Smooth muscle cell (in vitro differentiated cells): Measurements from ENCODE around the gene TTLL5. TPM values are rescaled to one million over a fixed set of nuclear protein-coding genes. Genes with fewer than 3 reads are reported as not detected.

Experiments
- DNase-seq: peaks from one replicate; lab custom pipeline; 2025; ENCODE audit not compliant: unreplicated experiment; lab: John Stamatoyannopoulos, UW
- H2AFZ ChIP-seq: fragments of 200-600 bp; sonication (generic); 2 replicates; pipeline ENCODE4 v1.6.0; 2016; ENCODE audit warnings: antibody characterized with exemption, low read depth, mild to moderate bottlenecking
- H3F3A ChIP-seq: fragments of 200-600 bp; sonication (generic); 2 replicates; pipeline ENCODE4 v1.6.0; 2017; ENCODE audit warnings: antibody characterized with exemption, low read depth
- H3K27ac ChIP-seq: fragments of 200-600 bp; sonication (generic); 2 replicates; pipeline ENCODE4 v1.5.1; 2016; ENCODE audit warnings: low read depth, mild to moderate bottlenecking
- H3K27me3 ChIP-seq: fragments of 200-600 bp; sonication (generic); 2 replicates; pipeline ENCODE4 v1.6.1; 2016; ENCODE audit warnings: low read depth, mild to moderate bottlenecking
- H3K36me3 ChIP-seq: fragments of 200-600 bp; sonication (generic); 2 replicates; pipeline ENCODE4 v1.5.1; 2016; ENCODE audit warnings: low read depth
- H3K4me1 ChIP-seq: fragments of 200-600 bp; sonication (generic); 2 replicates; pipeline ENCODE4 v1.5.1; 2016; ENCODE audit warnings: low read depth
- H3K4me2 ChIP-seq: fragments of 200-600 bp; sonication (generic); 2 replicates; pipeline ENCODE4 v1.6.0; 2016; ENCODE audit warnings: mild to moderate bottlenecking
- H3K4me3 ChIP-seq: fragments of 200-600 bp; sonication (generic); 2 replicates; pipeline ENCODE4 v1.5.1; 2016; ENCODE audit warnings: mild to moderate bottlenecking
- H3K79me2 ChIP-seq: fragments of 200-600 bp; sonication (generic); 2 replicates; pipeline ENCODE4 v1.6.0; 2016; ENCODE audit warnings: low read depth, mild to moderate bottlenecking
- H3K9ac ChIP-seq: fragments of 200-600 bp; sonication (generic); 2 replicates; pipeline ENCODE4 v1.6.0; 2016; ENCODE audit warnings: low read depth
- H3K9me3 ChIP-seq: fragments of 200-600 bp; sonication (generic); replicated peaks from 2 replicates; pipeline ENCODE4 v1.5.1; 2016; ENCODE audit warnings: low read depth
- H4K20me1 ChIP-seq: fragments of 200-600 bp; sonication (generic); 2 replicates; pipeline ENCODE4 v1.6.0; 2016; ENCODE audit warnings: low read depth
- CTCF ChIP-seq: fragments of 200-600 bp; sonication (generic); IDR thresholded peaks from 2 replicates; pipeline ENCODE4 v1.5.1; 2017; ENCODE audit warnings: borderline replicate concordance, mild to moderate bottlenecking, antibody characterized with exemption; ENCODE audit not compliant: insufficient read depth, poor library complexity, severe bottlenecking
- WGBS: methylation state at CpG from one replicate; pipeline ENCODE4 v1.1.7; 2016; ENCODE audit warnings: low lambda C conversion rate; 5-methylcytosine and 5-hydroxymethylcytosine counted together
- polyA plus RNA-seq: library from polyadenylated mRNA; unstranded; fragments of >200 nt; fragmentation: Nextera tagmentation; extraction: Ambion mirVana; gene quantifications from 2 replicates; pipeline ENCODE4 v1.2.1, GENCODE V29; 2016
- total RNA-seq: library from RNA; depleted of rRNA; stranded (reverse); fragments of >200 nt; gene quantifications from 2 replicates; pipeline ENCODE4 v1.2.3, GENCODE V29; 2014

The TTLL5 gene
- total and polyA plus RNA-seq, 2 experiments from 2014 or later = 12.6 to 38.0 TPM

- no peaks in the 10 kb centered on the region for H3K79me2 ChIP-seq
- no peak for TF ChIP-seq CTCF
- WGBS = 93% methylated on average over 3 of the region's 3 CpGs
- no peak overlapping the region for H3K27ac ChIP-seq
- no peaks in the 10 kb centered on the region for H3K36me3 ChIP-seq
- H4K20me1 ChIP-seq = no peaks in the 10 kb centered on the region
- H3F3A ChIP-seq = no peaks in the 10 kb centered on the region
- no peaks in the 10 kb centered on the region for H3K27me3 ChIP-seq
- no peak for DNase-seq
- H3K4me1 ChIP-seq = peaks cover 7% of the 10 kb centered on the region
- no peaks in the 10 kb centered on the region for H3K9me3 ChIP-seq
- H3K4me3 ChIP-seq = no peak overlapping the region
- no peak overlapping the region for H2AFZ ChIP-seq
- no peak overlapping the region for H3K4me2 ChIP-seq
- H3K9ac ChIP-seq = no peak overlapping the region
Observed at GRCh38 chr14:75702616-75703261, 41.7 kb downstream of the TTLL5 start.

- H3K4me3 ChIP-seq = no peak overlapping the region
- H3K4me1 ChIP-seq = peaks cover 7% of the 10 kb centered on the region
- no peak overlapping the region for H2AFZ ChIP-seq
- DNase-seq = no peak
- no peaks in the 10 kb centered on the region for H3K79me2 ChIP-seq
- no peak for TF ChIP-seq CTCF
- H3K9ac ChIP-seq = no peak overlapping the region
- H3K4me2 ChIP-seq = no peak overlapping the region
- H4K20me1 ChIP-seq = no peaks in the 10 kb centered on the region
- H3K27me3 ChIP-seq = no peaks in the 10 kb centered on the region
- H3F3A ChIP-seq = no peaks in the 10 kb centered on the region
- H3K27ac ChIP-seq = no peak overlapping the region
- no peaks in the 10 kb centered on the region for H3K9me3 ChIP-seq
- H3K36me3 ChIP-seq = no peaks in the 10 kb centered on the region
- 85% methylated on average over 1 of the region's 1 CpG for WGBS
Observed at GRCh38 chr14:75703467-75703866, 42.4 kb downstream of the TTLL5 start.

- 77% methylated on average over 3 of the region's 3 CpGs for WGBS
- H3K4me1 ChIP-seq = peaks cover 7% of the 10 kb centered on the region
- no peak overlapping the region for H2AFZ ChIP-seq
- no peak overlapping the region for H3K4me2 ChIP-seq
- H3K79me2 ChIP-seq = no peaks in the 10 kb centered on the region
- TF ChIP-seq CTCF = no peak
- no peak for DNase-seq
- H3K27me3 ChIP-seq = no peaks in the 10 kb centered on the region
- H4K20me1 ChIP-seq = no peaks in the 10 kb centered on the region
- H3K4me3 ChIP-seq = no peak overlapping the region
- no peaks in the 10 kb centered on the region for H3F3A ChIP-seq
- no peaks in the 10 kb centered on the region for H3K36me3 ChIP-seq
- no peak overlapping the region for H3K27ac ChIP-seq
- no peaks in the 10 kb centered on the region for H3K9me3 ChIP-seq
- H3K9ac ChIP-seq = no peak overlapping the region
Observed at GRCh38 chr14:75705014-75705413, 44.0 kb downstream of the TTLL5 start.

DNA sequence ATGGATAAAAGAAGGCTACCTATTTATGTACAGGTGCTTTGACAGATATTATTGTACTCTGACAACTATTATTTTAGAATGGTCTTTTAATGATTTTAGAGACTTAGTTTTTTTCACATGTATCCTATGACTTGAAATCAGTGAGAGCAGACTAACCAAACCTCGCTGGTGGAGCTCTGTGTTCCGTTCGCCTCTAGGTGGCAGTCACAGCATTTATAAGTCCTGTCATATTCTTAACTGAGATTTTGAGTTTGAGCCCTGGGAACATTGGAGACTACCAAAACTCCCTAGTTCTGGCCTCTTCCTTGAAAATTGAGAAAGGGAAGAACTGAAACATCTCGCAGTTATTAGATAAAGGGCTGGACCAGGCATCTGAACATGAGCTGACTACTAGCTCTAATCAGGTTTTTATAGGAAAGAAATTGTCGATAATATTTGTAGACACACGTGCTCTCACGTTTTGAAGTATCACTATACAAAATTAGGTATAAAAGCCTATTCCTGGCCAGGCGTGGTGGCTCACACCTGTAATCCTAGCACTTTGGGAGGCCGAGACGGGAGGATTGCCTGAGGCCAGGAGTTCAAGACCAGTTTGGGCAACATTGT lies 48.3 kb downstream of the TTLL5 start:
- Histone ChIP-seq H3K4me1 (peaks cover 18% of the 10 kb centered on the region), H3K9ac (no peak overlapping the region)
- WGBS = 52% methylated on average over 10 of the region's 10 CpGs

More for the DNA sequence above, 48.3 kb downstream of the TTLL5 start:
- Histone ChIP-seq H2AFZ (no peak overlapping the region), H3K36me3 (no peaks in the 10 kb centered on the region), H3K4me2 (no peak overlapping the region), H4K20me1 (no peaks in the 10 kb centered on the region), H3K4me3 (no peak overlapping the region), H3K9me3 (no peaks in the 10 kb centered on the region), H3K27me3 (no peaks in the 10 kb centered on the region), H3F3A (peaks cover 18% of the 10 kb centered on the region), H3K27ac (no peak overlapping the region), H3K79me2 (no peaks in the 10 kb centered on the region)
- DNase-seq = no peak
- TF ChIP-seq CTCF = peak; percentile 86
